GM12878 (cell line): ENCODE results near the gene BBX. TPM values are rescaled to one million over a fixed set of nuclear protein-coding genes. Genes with fewer than 3 reads are reported as not detected.

Source experiments
- ATAC-seq: fragments of 200-7000 bp; cut with Tn5 transposase; 3 replicates; pipeline ENCODE4 v1.9.1; 2020; ENCODE audit warnings: mild to moderate bottlenecking, moderate library complexity
- BruUV-seq: library from RNA; stranded (reverse); fragments of 400-500 nt; replicated peaks from 2 replicates; lab custom pipeline; 2021; lab: Mats Ljungman, UMichigan
- CTCF ChIA-PET: fragments of 300-600 bp; sonication (Branson Sonifier 250); formaldehyde crosslinking; extraction: SDS; loops from one replicate; lab custom pipeline; 2021; ENCODE audit warnings: inconsistent platforms; lab: Yijun Ruan, JAX
- POLR2A ChIA-PET: fragments of 350-600 bp; formaldehyde crosslinking; extraction: SDS; loops from one replicate; lab custom pipeline; 2021; ENCODE audit warnings: inconsistent platforms; lab: Charles Lee
- RAD21 ChIA-PET: fragments of 300-600 bp; sonication (Branson Sonifier 250); formaldehyde crosslinking; loops from one replicate; lab custom pipeline; 2023; ENCODE audit warnings: antibody characterized with exemption; ENCODE audit not compliant: unreplicated experiment; lab: Charles Lee
- SMC1A ChIA-PET: fragments of 300-600 bp; sonication (Branson Sonifier 250); formaldehyde crosslinking; loops from one replicate; lab custom pipeline; 2023; ENCODE audit not compliant: unreplicated experiment, uncharacterized antibody; lab: Charles Lee
- DNase-seq: peaks from one replicate; pipeline ENCODE4 v3.0.0-alpha.2; 2011; ENCODE audit warnings: low read depth, low spot score
- FAIRE-seq: peaks from 3 replicates; lab custom pipeline; 2011; peaks lifted over from hg19 to GRCh38; lab: Jason Lieb, UNC
- H2AFZ ChIP-seq: 2 replicates; pipeline ENCODE4 v1.6.0; 2011; ENCODE audit warnings: low read depth, low read length, control low read depth; ENCODE audit not compliant: control insufficient read depth
- H3K27ac ChIP-seq: 2 replicates; pipeline ENCODE4 v1.5.1; 2011; ENCODE audit warnings: control low read depth; ENCODE audit not compliant: control insufficient read depth, insufficient read depth
- H3K27me3 ChIP-seq, 2 experiments: replicated peaks in 1 of 2; 2 replicates each; pipeline versions ENCODE4 v1.6.0 to v1.6.1; 2011; ENCODE audit warnings: low read length in 1 of 2; ENCODE audit not compliant: control insufficient read depth in 2 of 2, insufficient read depth in 2 of 2
- H3K36me3 ChIP-seq, 2 experiments: 2 replicates each; pipeline ENCODE4 v1.5.1; 2011; ENCODE audit warnings: low read length in 1 of 2; ENCODE audit not compliant: control insufficient read depth in 2 of 2, insufficient read depth in 2 of 2
- H3K4me1 ChIP-seq: 2 replicates; pipeline ENCODE4 v1.6.1; 2011; ENCODE audit warnings: mild to moderate bottlenecking, low read length, moderate library complexity, mixed read lengths; ENCODE audit not compliant: control insufficient read depth, insufficient read depth
- H3K4me2 ChIP-seq: 2 replicates; pipeline ENCODE4 v1.6.0; 2011; ENCODE audit warnings: control low read depth; ENCODE audit not compliant: control insufficient read depth, insufficient read depth
- H3K4me3 ChIP-seq: fragments of 200-600 bp; sonication (generic); 2 replicates; pipeline ENCODE4 v1.5.1; 2016
- H3K79me2 ChIP-seq: 2 replicates; pipeline ENCODE4 v1.6.0; 2011; ENCODE audit warnings: low read length; ENCODE audit not compliant: control insufficient read depth, insufficient read depth
- H3K9ac ChIP-seq: 2 replicates; pipeline ENCODE4 v1.8.0; 2011; ENCODE audit warnings: low read length, control low read depth, mixed read lengths; ENCODE audit not compliant: control insufficient read depth, insufficient read depth
- H3K9me3 ChIP-seq: replicated peaks from 3 replicates; pipeline ENCODE4 v1.5.1; 2011; ENCODE audit warnings: mild to moderate bottlenecking, low read length; ENCODE audit not compliant: control insufficient read depth, insufficient read depth
- H4K20me1 ChIP-seq: 2 replicates; pipeline ENCODE4 v1.6.0; 2011; ENCODE audit not compliant: control insufficient read depth, insufficient read depth
- GATAD2B ChIP-seq: fragments of 450-650 bp; conservative IDR thresholded peaks from 2 replicates; pipeline ENCODE4 v1.6.1; 2017; ENCODE audit warnings: low read depth, mild to moderate bottlenecking, moderate library complexity
- HCFC1 ChIP-seq: fragments of 150-350 bp; IDR thresholded peaks from 2 replicates; pipeline ENCODE4 v1.6.1; 2014; ENCODE audit warnings: low read length
- HDAC2 ChIP-seq: fragments of 200-600 bp; sonication (generic); IDR thresholded peaks from 2 replicates; pipeline ENCODE4 v1.6.1; 2017
- MEF2B ChIP-seq: fragments of 450-650 bp; IDR thresholded peaks from 2 replicates; pipeline ENCODE4 v1.6.1; 2018; ENCODE audit warnings: mild to moderate bottlenecking, moderate library complexity; ENCODE audit not compliant: partially characterized antibody, poor library complexity, severe bottlenecking
- MTA2 ChIP-seq: fragments of 450-650 bp; IDR thresholded peaks from 2 replicates; pipeline ENCODE4 v1.6.1; 2016; ENCODE audit warnings: low read depth, mild to moderate bottlenecking, moderate library complexity
- MYC ChIP-seq: IDR thresholded peaks from 2 replicates; pipeline ENCODE4 v1.6.1; 2011; ENCODE audit warnings: mild to moderate bottlenecking, low read length, moderate library complexity, inconsistent platforms; ENCODE audit not compliant: insufficient read depth, insufficient replicate concordance, insufficient read length, severe bottlenecking
- NRF1 ChIP-seq: conservative IDR thresholded peaks from 2 replicates; pipeline ENCODE4 v1.6.1; 2011; ENCODE audit warnings: mild to moderate bottlenecking, low read depth, low read length, improper control_type of control experiment
- SIX5 ChIP-seq: IDR thresholded peaks from 2 replicates; pipeline ENCODE4 v1.6.1; 2011; ENCODE audit warnings: mild to moderate bottlenecking, low read depth, low read length, moderate library complexity; ENCODE audit not compliant: severe bottlenecking
- SMC3 ChIP-seq: IDR thresholded peaks from 2 replicates; pipeline ENCODE4 v1.6.1; 2011; ENCODE audit warnings: low read length, improper control_type of control experiment, borderline replicate concordance
- SREBF2 ChIP-seq: IDR thresholded peaks from 2 replicates; pipeline ENCODE4 v1.6.1; 2012; ENCODE audit warnings: mild to moderate bottlenecking, low read length
- STAT3 ChIP-seq: IDR thresholded peaks from 2 replicates; pipeline ENCODE4 v1.6.1; 2011; ENCODE audit warnings: low read depth, low read length, improper control_type of control experiment
- SUZ12 ChIP-seq: fragments of 200-600 bp; sonication (generic); IDR thresholded peaks from one replicate; pipeline ENCODE4 v1.6.1; 2018; ENCODE audit warnings: antibody characterized with exemption, mild to moderate bottlenecking; ENCODE audit not compliant: unreplicated experiment
- TAF1 ChIP-seq: IDR thresholded peaks from 2 replicates; pipeline ENCODE4 v1.6.1; 2011; ENCODE audit warnings: mild to moderate bottlenecking, low read depth, low read length, borderline replicate concordance
- TARDBP ChIP-seq: IDR thresholded peaks from 2 replicates; pipeline ENCODE4 v1.6.1; 2016; ENCODE audit warnings: borderline replicate concordance
- ZBED1 ChIP-seq: IDR thresholded peaks from 2 replicates; pipeline ENCODE4 v1.6.1; 2016; ENCODE audit warnings: borderline replicate concordance
- ZZZ3 ChIP-seq: IDR thresholded peaks from 2 replicates; pipeline ENCODE4 v1.6.1; 2011; ENCODE audit warnings: low read depth; ENCODE audit not compliant: control insufficient read depth, insufficient read length
- WGBS: methylation state at CpG from one replicate; pipeline ENCODE4 v1.1.6; 2016; ENCODE audit warnings: low lambda C conversion rate; ENCODE audit not compliant: insufficient replicate concordance, insufficient coverage; ENCODE audit errors: missing lambda C conversion rate; 5-methylcytosine and 5-hydroxymethylcytosine counted together
- in situ Hi-C: fragments of 300-500 bp; cut with MboI; formaldehyde crosslinking; loops from 9 replicates; pipeline ENCODE4 v1.14.3; 2018; ENCODE audit warnings: mixed read lengths
- intact Hi-C: fragments of 100-400 bp; cut with micrococcal nuclease; formaldehyde crosslinking; loops from one replicate; pipeline ENCODE4 v1.14.2; 2022; ENCODE audit not compliant: unreplicated experiment
- polyA plus RNA-seq, 11 experiments: library from polyadenylated mRNA; depleted of rRNA in 4 of 11; unstranded in 6 of 11; stranded (reverse) in 5 of 11; fragments of >200 nt; fragmentation: Nextera tagmentation in 4 of 11; fragmentation: Illumina TruSeq in 1 of 11; extraction: Ambion mirVana in 4 of 11; extraction: Trizol in 1 of 11; gene quantifications; 1 replicate in 1 of 11; 2 replicates in 10 of 11; pipeline versions ENCODE4 v1.2.1 to v1.2.3, GENCODE V29; 2011 to 2016; ENCODE audit warnings: inconsistent platforms in 2 of 11, missing spikeins in 2 of 11, low read depth in 1 of 11
- total RNA-seq, 4 experiments: library from RNA; depleted of rRNA in 3 of 4; stranded (reverse); fragments of >200 nt in 3 of 4; fragmentation: Illumina TruSeq in 1 of 4; extraction: Trizol in 1 of 4; gene quantifications; 2 replicates each; pipeline versions ENCODE4 v1.2.1 to v1.2.3, GENCODE V29; 2013 to 2021
- TF ChIP-seq, protein P1 (sequence below): fragments of 450-650 bp; IDR thresholded peaks from 2 replicates; pipeline ENCODE4 v1.6.1; 2016; ENCODE audit warnings: mild to moderate bottlenecking
- TF ChIP-seq, protein P2 (sequence below): IDR thresholded peaks from 2 replicates; pipeline ENCODE4 v1.6.1; 2011; ENCODE audit warnings: low read depth, low read length, improper control_type of control experiment, borderline replicate concordance

BBX gene
- total and polyA plus RNA-seq, 10 of the 15 experiments (the other 5 are each of a cell fraction or from before 2014, with no cell fraction given): 13.3 to 38.5 (median 32.0) TPM

DNA sequence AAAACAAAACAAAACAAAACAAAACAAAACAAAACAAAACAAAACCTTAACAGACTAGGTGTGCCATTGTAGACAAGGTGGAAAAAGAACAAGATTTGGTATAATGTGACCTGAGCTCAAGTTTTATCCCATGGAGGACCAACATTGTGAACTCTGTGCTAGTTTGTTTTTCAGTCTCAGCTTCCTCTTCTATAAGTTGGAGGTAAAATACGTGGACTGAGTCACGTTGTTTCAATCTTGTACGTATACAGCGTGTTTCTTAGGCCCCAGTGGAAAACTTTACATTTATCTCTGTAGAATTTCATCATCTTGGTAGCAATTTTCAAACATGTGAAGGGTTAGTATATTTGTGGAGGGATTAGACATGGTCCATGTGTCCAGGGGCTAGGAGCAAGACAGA, 306.4 kb downstream of the BBX start:
- Histone ChIP-seq H3K27me3 (no peaks in the 10 kb centered on the region), H4K20me1 (no peaks in the 10 kb centered on the region), H3K9ac (no peak overlapping the region), H3K27ac (no peak overlapping the region), H3K4me3 (no peak overlapping the region), H3K4me1 (no peaks in the 10 kb centered on the region), H3K36me3 (no peaks in the 10 kb centered on the region), H3K4me2 (no peak overlapping the region), H2AFZ (no peak overlapping the region), H3K9me3 (no peaks in the 10 kb centered on the region), H3K79me2 (no peaks in the 10 kb centered on the region)
- RAD21 ChIA-PET: no interaction called here
- SMC1A ChIA-PET: interaction anchor here (1.4 kb wide), 1 partner anchor 73 kb away, joined by 3 read pairs; no protein-coding TSS in a partner anchor
- BruUV-seq: no TSS peak
- no peak for FAIRE-seq
- no peak for TF ChIP-seq ZBED1
- no peak for TF ChIP-seq HCFC1
- 32% methylated on average over 4 of the region's 4 CpGs for WGBS
- POLR2A ChIA-PET: no interaction called here
- in situ Hi-C loops (no loop called here), intact Hi-C loops (no loop called here)
- ATAC-seq: no peak
- CTCF ChIA-PET: interaction anchor here (1.2 to 1.3 kb wide), 2 partner anchors 138 to 169 kb away, joined by 3 to 4 read pairs; no protein-coding TSS in a partner anchor
- DNase-seq: no peak

DNA sequence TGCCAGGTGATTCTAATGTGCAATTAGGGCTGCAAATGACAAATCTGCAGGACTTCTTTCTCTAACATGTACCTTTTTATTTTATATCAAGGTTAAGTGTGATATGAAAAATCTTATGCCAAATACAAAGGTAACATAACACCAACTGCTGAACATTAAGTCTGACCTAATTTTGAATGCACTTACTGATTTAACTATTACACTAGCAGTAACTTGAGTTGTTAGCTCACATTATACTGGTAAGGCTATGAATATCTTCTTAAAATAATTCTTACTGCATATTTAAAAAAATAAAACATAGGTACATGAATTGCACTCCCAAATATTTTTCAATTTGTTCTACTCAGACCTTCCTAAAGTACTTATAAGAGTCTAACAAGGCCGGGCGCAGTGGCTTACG, 308.8 kb downstream of the BBX start:
- Histone ChIP-seq H2AFZ (no peak overlapping the region), H3K36me3 (no peaks in the 10 kb centered on the region), H3K4me2 (no peak overlapping the region), H3K4me3 (no peak overlapping the region), H3K27ac (no peak overlapping the region), H4K20me1 (no peaks in the 10 kb centered on the region), H3K79me2 (no peaks in the 10 kb centered on the region), H3K9ac (no peak overlapping the region), H3K27me3 (no peaks in the 10 kb centered on the region), H3K9me3 (no peaks in the 10 kb centered on the region), H3K4me1 (no peaks in the 10 kb centered on the region)
- in situ Hi-C loops (no loop called here), intact Hi-C loops (no loop called here)
- ChIA-PET POLR2A (no interaction called here), RAD21 (no interaction called here), CTCF (interaction anchor here (1.1 to 2.1 kb wide), 3 partner anchors 14 to 830 kb away, joined by 3 to 6 read pairs (median 3); no protein-coding TSS in a partner anchor), SMC1A (interaction anchor here (1.2 to 1.9 kb wide), 2 partner anchors 14 to 18 kb away, joined by 3 to 6 read pairs; no protein-coding TSS in a partner anchor)
- DNase-seq (no peak), ATAC-seq (no peak), FAIRE-seq (no peak)
- no TSS peak for BruUV-seq
- WGBS: 77% methylated on average over 3 of the region's 3 CpGs
- TF ChIP-seq MYC (no peak), MEF2B (no peak), GATAD2B (no peak), NRF1 (no peak), ZZZ3 (no peak), STAT3 (no peak), SMC3 (no peak), SIX5 (no peak), MTA2 (no peak), TARDBP (no peak), HDAC2 (no peak), SUZ12 (no peak), TAF1 (no peak), SREBF2 (no peak)
- TF ChIP-seq, protein P1, sequence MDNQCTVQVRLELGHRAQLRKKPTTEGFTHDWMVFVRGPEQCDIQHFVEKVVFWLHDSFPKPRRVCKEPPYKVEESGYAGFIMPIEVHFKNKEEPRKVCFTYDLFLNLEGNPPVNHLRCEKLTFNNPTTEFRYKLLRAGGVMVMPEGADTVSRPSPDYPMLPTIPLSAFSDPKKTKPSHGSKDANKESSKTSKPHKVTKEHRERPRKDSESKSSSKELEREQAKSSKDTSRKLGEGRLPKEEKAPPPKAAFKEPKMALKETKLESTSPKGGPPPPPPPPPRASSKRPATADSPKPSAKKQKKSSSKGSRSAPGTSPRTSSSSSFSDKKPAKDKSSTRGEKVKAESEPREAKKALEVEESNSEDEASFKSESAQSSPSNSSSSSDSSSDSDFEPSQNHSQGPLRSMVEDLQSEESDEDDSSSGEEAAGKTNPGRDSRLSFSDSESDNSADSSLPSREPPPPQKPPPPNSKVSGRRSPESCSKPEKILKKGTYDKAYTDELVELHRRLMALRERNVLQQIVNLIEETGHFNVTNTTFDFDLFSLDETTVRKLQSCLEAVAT: no peak
- TF ChIP-seq, protein P2, sequence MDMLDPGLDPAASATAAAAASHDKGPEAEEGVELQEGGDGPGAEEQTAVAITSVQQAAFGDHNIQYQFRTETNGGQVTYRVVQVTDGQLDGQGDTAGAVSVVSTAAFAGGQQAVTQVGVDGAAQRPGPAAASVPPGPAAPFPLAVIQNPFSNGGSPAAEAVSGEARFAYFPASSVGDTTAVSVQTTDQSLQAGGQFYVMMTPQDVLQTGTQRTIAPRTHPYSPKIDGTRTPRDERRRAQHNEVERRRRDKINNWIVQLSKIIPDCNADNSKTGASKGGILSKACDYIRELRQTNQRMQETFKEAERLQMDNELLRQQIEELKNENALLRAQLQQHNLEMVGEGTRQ: no peak
